ENCODE measurements around the gene CEBPZ.

CEBPZ gene

DNA sequence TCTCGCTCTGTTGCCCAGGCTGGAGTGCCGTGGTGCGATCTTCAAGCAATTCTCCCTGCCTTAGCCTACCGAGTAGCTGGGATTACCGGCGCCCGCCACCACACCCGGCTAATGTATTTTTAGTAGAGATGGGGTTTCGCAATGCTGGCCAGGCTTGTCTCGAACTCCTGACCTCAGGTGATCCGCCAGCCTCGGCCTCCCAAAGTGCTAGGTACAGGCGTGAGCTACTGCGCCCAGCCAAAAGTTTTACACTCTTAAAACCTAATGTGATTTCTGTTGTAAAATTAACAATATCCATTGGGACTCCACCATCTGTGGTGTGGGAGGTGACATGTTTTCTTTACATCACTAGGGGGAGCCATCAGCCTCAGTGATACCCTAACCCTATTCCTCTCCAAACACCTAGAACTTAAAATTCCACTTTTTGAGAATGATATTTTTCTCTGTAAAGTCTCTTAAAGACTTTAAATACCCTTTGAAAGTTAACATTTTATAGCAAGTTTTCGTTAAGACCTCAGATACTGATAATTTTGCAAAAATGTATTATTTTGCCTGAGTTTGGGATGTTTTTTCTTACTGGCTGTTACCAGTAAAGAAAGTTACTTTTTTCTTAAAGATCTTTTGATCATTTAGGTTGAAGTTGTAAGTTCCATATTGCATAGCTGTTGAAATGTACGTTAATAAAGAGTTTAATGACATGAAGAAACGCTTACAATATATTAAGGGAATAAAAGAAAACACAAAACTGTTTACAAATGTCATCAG, 63.0 kb downstream of the CEBPZ start:
- no peak for DNase-seq

GRCh38 chr2:37167636-37168180, 63.7 kb downstream of the CEBPZ start:
- no peak for DNase-seq

GRCh38 chr2:37164757-37165156, 66.6 kb downstream of the CEBPZ start:
- DNase-seq, result no peak

GRCh38 chr2:37156857-37157714, 74.3 kb downstream of the CEBPZ start, which contains the start of gene EIF2AK2:
Gene EIF2AK2 (minus strand): TSS chr2:37156980. CDS start chr2:37147806, 9,174 bp downstream.
- DNase-seq, result peak; percentile 72

GRCh38 chr2:37156071-37156856, 75.1 kb downstream of the CEBPZ start:
- peak; percentile 6 for DNase-seq

DNA sequence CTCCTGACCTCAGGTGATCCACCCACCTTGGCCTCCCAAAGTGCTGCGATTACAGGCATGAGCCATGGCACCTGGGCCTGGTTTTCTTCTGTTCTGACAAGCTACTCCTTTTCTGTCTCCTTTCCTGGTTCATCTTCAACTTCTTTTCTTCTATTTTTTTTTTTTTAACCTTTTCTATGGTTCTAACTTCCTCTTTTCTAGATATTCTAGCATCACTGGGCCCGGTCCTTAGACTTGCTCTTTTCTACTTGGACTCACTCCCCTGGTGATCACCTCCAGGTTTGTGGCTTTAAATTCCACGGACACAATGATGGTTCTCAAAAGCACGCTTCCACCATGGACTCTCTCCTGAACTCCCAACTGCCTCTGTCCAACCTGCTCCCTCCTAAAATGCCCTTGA, 76.6 kb downstream of the CEBPZ start:
- DNase-seq, result no peak

DNA sequence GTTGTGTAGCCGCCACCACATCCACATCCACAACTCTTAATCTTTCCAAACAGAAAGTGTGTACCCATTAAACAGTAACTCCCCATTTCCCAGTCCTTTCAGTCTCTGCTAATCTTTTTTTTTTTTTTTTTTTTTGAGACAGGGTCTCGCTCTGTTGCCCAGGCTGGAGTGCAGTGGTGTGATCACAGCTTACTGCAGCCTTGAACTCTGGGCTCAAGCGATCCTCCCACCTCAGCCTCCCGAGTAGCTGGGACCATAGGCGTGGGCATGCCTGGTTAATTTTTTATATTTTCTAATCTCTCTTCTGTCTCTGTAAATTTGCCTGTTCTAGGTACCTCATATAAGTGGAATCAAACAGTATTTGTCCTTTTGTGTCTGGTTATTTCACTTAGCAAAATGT, 78.2 kb downstream of the CEBPZ start:
- no peak for DNase-seq
